Neutrophil (primary cell): Measurements from ENCODE around the gene ALDH9A1.
A peak's percentile ranks its signal among the peaks of the same experiment; 100 is the strongest.

ENCODE experiments used
- H3K27ac ChIP-seq: fragments of 200-600 bp; sonication (generic); 2 replicates; pipeline ENCODE4 v1.5.1; 2016; ENCODE audit warnings: mild to moderate bottlenecking, moderate library complexity
- H3K27me3 ChIP-seq: fragments of 200-600 bp; sonication (generic); 2 replicates; pipeline ENCODE4 v1.6.0; 2016; ENCODE audit warnings: mild to moderate bottlenecking
- H3K36me3 ChIP-seq: fragments of 200-600 bp; sonication (generic); 2 replicates; pipeline ENCODE4 v1.5.1; 2017
- H3K4me1 ChIP-seq, 2 experiments: fragments of 200-600 bp in 1 of 2; sonication (generic) in 1 of 2; 1 replicate in 1 of 2; 2 replicates in 1 of 2; pipeline versions ENCODE4 v1.5.1 to v1.6.1; 2013 to 2016; ENCODE audit warnings: low read depth in 1 of 2, low read length in 1 of 2, mild to moderate bottlenecking in 1 of 2, moderate library complexity in 1 of 2; ENCODE audit not compliant: control insufficient read depth in 1 of 2, insufficient read depth in 1 of 2
- H3K4me3 ChIP-seq, 2 experiments: fragments of 200-600 bp in 1 of 2; sonication (generic) in 1 of 2; 1 replicate in 1 of 2; 2 replicates in 1 of 2; pipeline ENCODE4 v1.5.1; 2013 to 2016; ENCODE audit warnings: low read depth in 1 of 2, low read length in 1 of 2, mild to moderate bottlenecking in 1 of 2, moderate library complexity in 1 of 2
- H3K9me3 ChIP-seq: fragments of 200-600 bp; sonication (generic); 2 replicates; pipeline ENCODE4 v1.5.1; 2016
- CTCF ChIP-seq: fragments of 200-600 bp; sonication (generic); IDR thresholded peaks from 2 replicates; pipeline ENCODE4 v1.5.1; 2016; ENCODE audit warnings: antibody characterized with exemption

ALDH9A1 gene

GRCh38 chr1:165632491-165632890, 65.9 kb downstream of the ALDH9A1 start:
- peak overlapping the region in 1 of 2 experiments; percentile 81 for H3K4me3 ChIP-seq
- H3K9me3 ChIP-seq, result no peaks in the 10 kb centered on the region
- H3K4me1 ChIP-seq, result peaks cover 27 to 33% of the 10 kb centered on the region in 2 experiments
- no peaks in the 10 kb centered on the region for H3K36me3 ChIP-seq
- H3K27me3 ChIP-seq, result peaks cover 15% of the 10 kb centered on the region
- no peak for TF ChIP-seq CTCF
- H3K27ac ChIP-seq, result no peak overlapping the region

DNA sequence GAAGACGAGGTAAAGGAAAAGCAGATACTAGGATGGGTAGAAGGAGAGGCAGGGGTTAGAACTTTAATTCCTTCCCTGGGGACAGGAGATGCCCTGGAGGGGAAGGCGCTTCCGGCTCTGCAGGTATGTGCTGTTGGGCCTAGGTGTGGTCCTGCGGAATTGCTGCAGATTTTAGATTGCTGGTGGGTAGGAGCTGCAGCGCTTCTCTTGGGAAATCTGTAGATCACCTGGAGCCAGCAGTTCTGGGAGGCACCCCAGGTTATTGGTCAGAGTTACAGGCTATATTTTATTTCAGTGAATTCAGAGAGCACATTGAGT, 66.3 kb downstream of the ALDH9A1 start:
- Histone ChIP-seq H3K9me3 (no peaks in the 10 kb centered on the region), H3K4me1 (peaks cover 27 to 33% of the 10 kb centered on the region in 2 experiments), H3K27ac (no peak overlapping the region), H3K4me3 (peak overlapping the region; percentile 81 to 96), H3K27me3 (peaks cover 15% of the 10 kb centered on the region), H3K36me3 (no peaks in the 10 kb centered on the region)
- TF ChIP-seq CTCF, result no peak

DNA sequence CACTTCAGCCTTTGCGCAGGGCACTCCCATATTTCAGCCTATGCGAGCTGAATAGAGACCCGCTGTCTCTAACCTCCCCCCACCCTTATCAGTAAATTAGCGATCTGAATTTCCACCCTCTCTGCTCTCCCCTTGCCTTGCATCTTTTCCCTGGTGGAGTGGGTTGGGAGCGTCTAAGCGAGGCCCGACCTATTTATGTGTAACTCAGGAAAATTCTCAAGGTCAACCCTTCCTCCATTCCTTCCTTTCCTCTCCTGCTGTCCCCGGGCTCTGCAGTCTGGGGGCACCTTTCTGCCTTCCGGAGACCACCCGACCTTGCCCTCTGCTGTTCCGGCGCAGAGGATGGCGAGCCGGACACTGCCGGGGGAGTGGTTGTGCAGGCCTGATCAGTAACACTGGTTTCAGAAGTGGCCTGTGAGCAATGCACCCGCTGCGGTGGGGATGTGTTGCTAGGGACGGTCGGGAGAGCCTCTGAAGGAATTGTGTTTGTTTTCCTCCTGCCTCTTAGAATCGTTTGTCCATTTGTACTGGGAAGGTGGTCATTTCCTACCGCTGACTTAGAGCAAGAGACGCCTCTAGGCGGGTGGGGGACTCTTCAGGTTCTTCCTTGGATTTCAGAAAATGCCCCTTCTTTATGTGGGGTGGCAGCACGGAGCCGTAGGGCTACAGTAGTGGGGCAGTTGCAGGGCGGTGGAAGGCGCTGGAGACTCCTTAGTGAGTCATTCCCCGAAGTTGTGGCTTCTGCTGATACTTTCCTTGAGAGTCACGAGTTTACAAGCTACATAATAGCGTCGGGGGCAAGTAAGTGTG, 66.8 kb downstream of the ALDH9A1 start:
- Histone ChIP-seq H3K27me3 (peaks cover 15% of the 10 kb centered on the region), H3K4me3 (peak overlapping the region; percentile 81 to 96), H3K4me1 (peaks cover 27 to 33% of the 10 kb centered on the region in 2 experiments), H3K9me3 (no peaks in the 10 kb centered on the region), H3K27ac (peak overlapping the region; percentile 86), H3K36me3 (no peaks in the 10 kb centered on the region)
- no peak for TF ChIP-seq CTCF

DNA sequence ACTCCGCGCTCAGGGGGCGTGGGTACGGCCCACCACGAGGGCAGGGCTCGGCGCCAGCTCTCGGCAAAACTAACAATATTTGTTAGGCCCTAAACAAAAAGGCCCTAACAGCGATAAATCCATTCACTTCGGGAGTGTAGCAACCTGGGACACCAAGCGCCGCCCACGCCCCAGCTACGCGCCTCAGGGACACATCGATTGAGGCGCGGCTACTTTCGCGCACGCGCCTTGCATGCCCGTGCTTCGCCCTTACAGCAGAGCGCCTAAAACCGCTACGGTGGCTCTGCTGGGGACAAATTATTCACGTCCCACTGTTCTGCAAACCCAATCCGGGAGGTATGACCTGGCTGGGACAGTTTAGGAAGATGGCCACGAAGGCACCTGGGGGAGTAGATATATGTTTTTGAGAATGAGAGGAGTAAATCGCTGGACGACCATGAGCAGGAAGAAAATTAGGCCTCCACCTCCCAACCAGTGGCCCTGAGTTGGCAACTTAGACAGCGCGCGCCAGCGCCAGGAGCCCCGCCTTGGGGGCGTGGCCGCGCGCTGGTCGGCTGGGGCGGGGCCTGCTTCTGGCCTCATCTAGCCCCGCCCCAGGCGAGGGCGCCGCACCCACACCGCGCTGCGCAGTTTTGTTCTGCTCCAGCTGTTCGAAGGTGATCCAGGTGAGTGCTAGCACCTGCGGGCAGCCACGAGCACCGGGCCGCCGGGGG, 67.6 kb downstream of the ALDH9A1 start, which contains the start of gene MGST3:
Gene MGST3, plus strand, starts transcription at position 606 of the 713 bp plus-strand sequence. CDS start 18,614 bp downstream, outside the sequence.
- no peak for TF ChIP-seq CTCF
- peak within 1 kb of the TSS; percentile 86 for H3K27ac ChIP-seq
- H3K4me3 ChIP-seq, result peak within 1 kb of the TSS; percentile 81 to 96
- H3K36me3 ChIP-seq, result no peaks in the 10 kb centered on the region
- peaks cover 15% of the 10 kb centered on the region for H3K27me3 ChIP-seq
- no peaks in the 10 kb centered on the region for H3K9me3 ChIP-seq
- H3K4me1 ChIP-seq, result peaks cover 27 to 33% of the 10 kb centered on the region in 2 experiments

GRCh38 chr1:165629848-165630628, 68.3 kb downstream of the ALDH9A1 start:
- peak overlapping the region; percentile 86 for H3K27ac ChIP-seq
- H3K36me3 ChIP-seq, result no peaks in the 10 kb centered on the region
- H3K27me3 ChIP-seq, result peaks cover 15% of the 10 kb centered on the region
- H3K9me3 ChIP-seq, result no peaks in the 10 kb centered on the region
- no peak for TF ChIP-seq CTCF
- peak overlapping the region; percentile 81 to 96 for H3K4me3 ChIP-seq
- H3K4me1 ChIP-seq, result peaks cover 27 to 33% of the 10 kb centered on the region in 2 experiments
